SK-N-SH (cell line): ENCODE results near the gene RBL2. TPM values are rescaled to one million over a fixed set of nuclear protein-coding genes. Genes with fewer than 3 reads are reported as not detected.

Experiments used
- CTCF ChIA-PET: fragments of 300-600, 350-600 bp; formaldehyde crosslinking; extraction: SDS; loops from one replicate; lab custom pipeline; 2021; lab: Yijun Ruan, JAX
- POLR2A ChIA-PET: fragments of 350-600 bp; sonication (Branson Sonifier 250); formaldehyde crosslinking; extraction: SDS; loops from one replicate; lab custom pipeline; 2020; ENCODE audit warnings: antibody characterized with exemption, inconsistent platforms; lab: Yijun Ruan, JAX
- DNase-seq: peaks from one replicate; pipeline ENCODE4 v3.0.0; 2012
- H2AFZ ChIP-seq: fragments of 200-600 bp; sonication (generic); 2 replicates; pipeline ENCODE4 v1.8.1; 2016; ENCODE audit warnings: antibody characterized with exemption, mild to moderate bottlenecking, low read depth
- H3F3A ChIP-seq: fragments of 200-600 bp; sonication (generic); replicated peaks from 2 replicates; pipeline ENCODE3; 2016; ENCODE audit warnings: antibody characterized with exemption, mild to moderate bottlenecking; ENCODE audit not compliant: insufficient read depth
- H3K27ac ChIP-seq, 2 experiments: fragments of 200-500 bp in 1 of 2; fragments of 200-600 bp in 1 of 2; sonication (Bioruptor generic) in 1 of 2; sonication (generic), shearing (Covaris generic) in 1 of 2; 2 replicates each; pipeline versions ENCODE4 v1.5.1 to v1.6.1; 2014 to 2016; ENCODE audit warnings: low read depth in 2 of 2, inconsistent platforms in 1 of 2, low read length in 1 of 2, mild to moderate bottlenecking in 1 of 2, mixed read lengths in 1 of 2
- H3K27me3 ChIP-seq: fragments of 200-600 bp; sonication (generic), shearing (Covaris generic); 2 replicates; pipeline ENCODE4 v1.6.1; 2016; ENCODE audit warnings: mixed run types; ENCODE audit not compliant: insufficient read depth
- H3K36me3 ChIP-seq, 2 experiments: fragments of 200-500 bp in 1 of 2; fragments of 200-600 bp in 1 of 2; sonication (Bioruptor generic) in 1 of 2; sonication (generic) in 1 of 2; replicated peaks in 1 of 2; 2 replicates each; pipeline versions ENCODE3 to v1.5.1; 2014 to 2016; ENCODE audit warnings: low read length in 1 of 2, mild to moderate bottlenecking in 1 of 2; ENCODE audit not compliant: insufficient read depth in 2 of 2, control insufficient read depth in 1 of 2
- H3K4me1 ChIP-seq, 2 experiments: fragments of 200-500 bp in 1 of 2; fragments of 200-600 bp in 1 of 2; sonication (Bioruptor generic) in 1 of 2; sonication (generic), shearing (Covaris generic) in 1 of 2; 2 replicates each; pipeline versions ENCODE4 v1.5.1 to v1.6.1; 2014 to 2016; ENCODE audit warnings: low read depth in 1 of 2, low read length in 1 of 2, mixed run types in 1 of 2; ENCODE audit not compliant: insufficient read depth in 2 of 2, control insufficient read depth in 1 of 2
- H3K4me2 ChIP-seq: fragments of 200-600 bp; sonication (generic), shearing (Covaris generic); 2 replicates; pipeline ENCODE4 v1.6.1; 2017; ENCODE audit warnings: mixed run types
- H3K4me3 ChIP-seq, 2 experiments: fragments of 200-500 bp in 1 of 2; fragments of 200-600 bp in 1 of 2; sonication (Bioruptor generic) in 1 of 2; sonication (generic), shearing (Covaris generic) in 1 of 2; 2 replicates each; pipeline versions ENCODE4 v1.5.1 to v1.8.1; 2014 to 2016; ENCODE audit warnings: low read depth in 2 of 2, inconsistent platforms in 1 of 2, low read length in 1 of 2, mild to moderate bottlenecking in 1 of 2, mixed read lengths in 1 of 2, moderate library complexity in 1 of 2
- H3K79me2 ChIP-seq: fragments of 200-600 bp; sonication (generic); 2 replicates; pipeline ENCODE4 v1.8.1; 2017; ENCODE audit warnings: mild to moderate bottlenecking; ENCODE audit not compliant: insufficient read depth
- H3K9ac ChIP-seq: fragments of 200-600 bp; sonication (generic); 2 replicates; pipeline ENCODE4 v1.6.1; 2017; ENCODE audit warnings: mixed run types
- H3K9me2 ChIP-seq: fragments of 200-600 bp; sonication (generic); 2 replicates; pipeline ENCODE4 v1.6.1; 2017; ENCODE audit warnings: mixed run types
- H3K9me3 ChIP-seq: fragments of 200-600 bp; sonication (generic); 2 replicates; pipeline ENCODE4 v1.6.1; 2017; ENCODE audit warnings: mixed run types, mild to moderate bottlenecking, moderate library complexity
- H4K20me1 ChIP-seq: fragments of 200-600 bp; sonication (generic); 2 replicates; pipeline ENCODE4 v1.6.1; 2017; ENCODE audit warnings: mild to moderate bottlenecking, mixed run types; ENCODE audit not compliant: insufficient read depth
- ELF1 ChIP-seq: IDR thresholded peaks from 2 replicates; pipeline ENCODE4 v1.4.0; 2012
- FOSL2 ChIP-seq: IDR thresholded peaks from 2 replicates; pipeline ENCODE4 v1.4.0; 2012; ENCODE audit warnings: low read depth, mild to moderate bottlenecking, moderate library complexity, borderline replicate concordance
- FOXJ3 ChIP-seq: sonication (generic); formaldehyde crosslinking; IDR thresholded peaks from 2 replicates; pipeline ENCODE4 v1.5.1; 2020; ENCODE audit warnings: mild to moderate bottlenecking, missing genetic modification reagents
- FOXM1 ChIP-seq: IDR thresholded peaks from 2 replicates; pipeline ENCODE4 v1.4.0; 2012; ENCODE audit warnings: low read depth, mild to moderate bottlenecking
- GABPA ChIP-seq: IDR thresholded peaks from 2 replicates; pipeline ENCODE4 v1.4.0; 2012; ENCODE audit warnings: low read depth, mild to moderate bottlenecking
- MEF2A ChIP-seq: IDR thresholded peaks from 2 replicates; pipeline ENCODE4 v1.4.0; 2012; ENCODE audit warnings: low read depth, borderline replicate concordance
- MXI1 ChIP-seq: IDR thresholded peaks from 2 replicates; pipeline ENCODE4 v1.6.1; 2012; ENCODE audit warnings: mild to moderate bottlenecking, low read depth, low read length, improper control_type of control experiment
- NRF1 ChIP-seq: IDR thresholded peaks from 2 replicates; pipeline ENCODE4 v1.6.1; 2012; ENCODE audit warnings: low read depth, mild to moderate bottlenecking, low read length
- RCOR1 ChIP-seq: fragments of 150-350 bp; IDR thresholded peaks from 2 replicates; pipeline ENCODE4 v1.6.1; 2017; ENCODE audit warnings: antibody characterized with exemption, low read length
- TAF1 ChIP-seq: IDR thresholded peaks from 2 replicates; pipeline ENCODE4 v1.6.1; 2012; ENCODE audit warnings: low read depth, mild to moderate bottlenecking, low read length, moderate library complexity, borderline replicate concordance
- TCF12 ChIP-seq: IDR thresholded peaks from 2 replicates; pipeline ENCODE4 v1.4.0; 2012
- TEAD4 ChIP-seq: IDR thresholded peaks from 2 replicates; pipeline ENCODE4 v1.4.0; 2012; ENCODE audit warnings: mild to moderate bottlenecking, borderline replicate concordance; ENCODE audit not compliant: insufficient read depth
- USF2 ChIP-seq: fragments of 150-350 bp; IDR thresholded peaks from 2 replicates; pipeline ENCODE4 v1.6.1; 2017; ENCODE audit warnings: antibody characterized with exemption, low read length, low read depth, borderline replicate concordance
- YY1 ChIP-seq: IDR thresholded peaks from 2 replicates; pipeline ENCODE4 v1.4.0; 2012; ENCODE audit warnings: low read depth, mild to moderate bottlenecking
- WGBS: methylation state at CpG from one replicate; pipeline ENCODE4 v1.1.6; 2017; ENCODE audit warnings: low lambda C conversion rate; 5-methylcytosine and 5-hydroxymethylcytosine counted together
- polyA plus RNA-seq, 3 experiments: library from polyadenylated mRNA; depleted of rRNA; stranded (reverse); fragments of >200 nt; gene quantifications; 2 replicates each; pipeline ENCODE4 v1.2.3, GENCODE V29; 2012
- TF ChIP-seq, protein P1 (sequence below): IDR thresholded peaks from 2 replicates; pipeline ENCODE4 v1.4.0; 2012; ENCODE audit warnings: low read depth, borderline replicate concordance
- TF ChIP-seq, protein P2 (sequence below): fragments of 200-600 bp; sonication (generic); IDR thresholded peaks from 2 replicates; pipeline ENCODE4 v1.6.1; 2017; ENCODE audit warnings: antibody characterized with exemption, mild to moderate bottlenecking, moderate library complexity
- TF ChIP-seq, protein P3 (sequence below): IDR thresholded peaks from 2 replicates; pipeline ENCODE4; 2012
- TF ChIP-seq, protein P4 (sequence below): IDR thresholded peaks from 2 replicates; pipeline ENCODE4 v1.6.1; 2012; ENCODE audit warnings: mild to moderate bottlenecking, low read depth, low read length, moderate library complexity

RBL2 gene
- polyA plus RNA-seq, 1 of the 3 experiments (the other 2 are of a cell fraction) = 28.0 TPM

GRCh38 chr16:53534206-53534605, 99.9 kb downstream of the RBL2 start:
- no peak overlapping the region for H3K27ac ChIP-seq
- no peaks in the 10 kb centered on the region for H3K36me3 ChIP-seq
- H3K9me3 ChIP-seq = no peaks in the 10 kb centered on the region
- 81% methylated on average over 2 of the region's 2 CpGs for WGBS
- no peak for DNase-seq
- peaks cover 0 to 11% of the 10 kb centered on the region in 2 experiments; a peak in 1 of 4 replicates for H3K4me1 ChIP-seq
- H2AFZ ChIP-seq = no peak overlapping the region
- no peak overlapping the region for H3K4me3 ChIP-seq
- no peak overlapping the region for H3K4me2 ChIP-seq
- no peaks in the 10 kb centered on the region for H3F3A ChIP-seq
- H4K20me1 ChIP-seq = no peaks in the 10 kb centered on the region
- TF ChIP-seq, protein P1, sequence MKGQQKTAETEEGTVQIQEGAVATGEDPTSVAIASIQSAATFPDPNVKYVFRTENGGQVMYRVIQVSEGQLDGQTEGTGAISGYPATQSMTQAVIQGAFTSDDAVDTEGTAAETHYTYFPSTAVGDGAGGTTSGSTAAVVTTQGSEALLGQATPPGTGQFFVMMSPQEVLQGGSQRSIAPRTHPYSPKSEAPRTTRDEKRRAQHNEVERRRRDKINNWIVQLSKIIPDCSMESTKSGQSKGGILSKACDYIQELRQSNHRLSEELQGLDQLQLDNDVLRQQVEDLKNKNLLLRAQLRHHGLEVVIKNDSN = no peak
- TF ChIP-seq, protein P2, sequence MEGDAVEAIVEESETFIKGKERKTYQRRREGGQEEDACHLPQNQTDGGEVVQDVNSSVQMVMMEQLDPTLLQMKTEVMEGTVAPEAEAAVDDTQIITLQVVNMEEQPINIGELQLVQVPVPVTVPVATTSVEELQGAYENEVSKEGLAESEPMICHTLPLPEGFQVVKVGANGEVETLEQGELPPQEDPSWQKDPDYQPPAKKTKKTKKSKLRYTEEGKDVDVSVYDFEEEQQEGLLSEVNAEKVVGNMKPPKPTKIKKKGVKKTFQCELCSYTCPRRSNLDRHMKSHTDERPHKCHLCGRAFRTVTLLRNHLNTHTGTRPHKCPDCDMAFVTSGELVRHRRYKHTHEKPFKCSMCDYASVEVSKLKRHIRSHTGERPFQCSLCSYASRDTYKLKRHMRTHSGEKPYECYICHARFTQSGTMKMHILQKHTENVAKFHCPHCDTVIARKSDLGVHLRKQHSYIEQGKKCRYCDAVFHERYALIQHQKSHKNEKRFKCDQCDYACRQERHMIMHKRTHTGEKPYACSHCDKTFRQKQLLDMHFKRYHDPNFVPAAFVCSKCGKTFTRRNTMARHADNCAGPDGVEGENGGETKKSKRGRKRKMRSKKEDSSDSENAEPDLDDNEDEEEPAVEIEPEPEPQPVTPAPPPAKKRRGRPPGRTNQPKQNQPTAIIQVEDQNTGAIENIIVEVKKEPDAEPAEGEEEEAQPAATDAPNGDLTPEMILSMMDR = no peak
- TF ChIP-seq TCF12 (no peak), ELF1 (no peak), YY1 (no peak), MXI1 (no peak), FOXJ3 (no peak), NRF1 (no peak), RCOR1 (no peak), FOXM1 (no peak), TAF1 (no peak)
- TF ChIP-seq, protein P3, sequence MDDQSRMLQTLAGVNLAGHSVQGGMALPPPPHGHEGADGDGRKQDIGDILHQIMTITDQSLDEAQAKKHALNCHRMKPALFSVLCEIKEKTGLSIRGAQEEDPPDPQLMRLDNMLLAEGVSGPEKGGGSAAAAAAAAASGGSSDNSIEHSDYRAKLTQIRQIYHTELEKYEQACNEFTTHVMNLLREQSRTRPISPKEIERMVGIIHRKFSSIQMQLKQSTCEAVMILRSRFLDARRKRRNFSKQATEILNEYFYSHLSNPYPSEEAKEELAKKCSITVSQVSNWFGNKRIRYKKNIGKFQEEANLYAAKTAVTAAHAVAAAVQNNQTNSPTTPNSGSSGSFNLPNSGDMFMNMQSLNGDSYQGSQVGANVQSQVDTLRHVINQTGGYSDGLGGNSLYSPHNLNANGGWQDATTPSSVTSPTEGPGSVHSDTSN = no peak
- TF ChIP-seq, all 33 proteins: peak for 0
- Histone ChIP-seq H3K27me3 (no peaks in the 10 kb centered on the region), H3K9me2 (no peaks in the 10 kb centered on the region), H3K79me2 (no peaks in the 10 kb centered on the region), H3K9ac (no peak overlapping the region)
- ChIA-PET POLR2A (no interaction called here), CTCF (interaction anchor here (0.9 to 5.4 kb wide), 2 partner anchors 16 to 21 kb away, joined by 3 to 26 read pairs; no protein-coding TSS in a partner anchor)

DNA sequence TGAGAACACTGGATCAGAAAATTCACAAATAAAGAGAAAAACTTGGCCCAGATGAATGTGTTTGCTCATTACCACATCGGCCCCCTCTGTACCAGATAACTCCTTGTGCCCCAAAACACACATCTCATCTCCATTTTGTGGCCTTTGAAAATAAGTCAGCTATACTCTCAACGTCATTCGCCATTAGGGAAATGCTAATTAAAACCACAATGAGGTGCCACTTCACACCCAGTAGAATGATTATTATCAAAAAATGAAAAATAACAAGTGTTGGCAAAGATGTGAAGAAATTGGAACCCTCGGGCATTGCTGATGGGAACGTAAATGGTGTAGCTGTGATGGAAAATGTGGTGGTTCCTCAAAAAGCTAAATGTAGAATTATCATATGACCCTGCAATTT, 103.4 kb downstream of the RBL2 start:
- WGBS = 64% methylated on average over 5 of the region's 5 CpGs
- no peak overlapping the region for H3K9ac ChIP-seq
- no peak overlapping the region for H3K4me3 ChIP-seq
- ChIA-PET POLR2A (interaction anchor here (0.6 kb wide), 1 partner anchor 532 kb away, joined by 3 read pairs; no protein-coding TSS in a partner anchor), CTCF (interaction anchor here (2.9 kb wide), 1 partner anchor 12 kb away, joined by 16 read pairs; no protein-coding TSS in a partner anchor)
- no peak overlapping the region for H2AFZ ChIP-seq
- no peaks in the 10 kb centered on the region for H3K79me2 ChIP-seq
- DNase-seq = no peak
- H3K9me2 ChIP-seq = no peaks in the 10 kb centered on the region
- no peaks in the 10 kb centered on the region for H4K20me1 ChIP-seq
- H3K27ac ChIP-seq = no peak overlapping the region
- H3K9me3 ChIP-seq = no peaks in the 10 kb centered on the region
- no peak overlapping the region for H3K4me2 ChIP-seq
- TF ChIP-seq FOXM1 (no peak), MEF2A (no peak), MXI1 (no peak), USF2 (no peak), TCF12 (no peak), TEAD4 (no peak), GABPA (no peak), FOXJ3 (no peak), FOSL2 (no peak)
- TF ChIP-seq, protein P4, sequence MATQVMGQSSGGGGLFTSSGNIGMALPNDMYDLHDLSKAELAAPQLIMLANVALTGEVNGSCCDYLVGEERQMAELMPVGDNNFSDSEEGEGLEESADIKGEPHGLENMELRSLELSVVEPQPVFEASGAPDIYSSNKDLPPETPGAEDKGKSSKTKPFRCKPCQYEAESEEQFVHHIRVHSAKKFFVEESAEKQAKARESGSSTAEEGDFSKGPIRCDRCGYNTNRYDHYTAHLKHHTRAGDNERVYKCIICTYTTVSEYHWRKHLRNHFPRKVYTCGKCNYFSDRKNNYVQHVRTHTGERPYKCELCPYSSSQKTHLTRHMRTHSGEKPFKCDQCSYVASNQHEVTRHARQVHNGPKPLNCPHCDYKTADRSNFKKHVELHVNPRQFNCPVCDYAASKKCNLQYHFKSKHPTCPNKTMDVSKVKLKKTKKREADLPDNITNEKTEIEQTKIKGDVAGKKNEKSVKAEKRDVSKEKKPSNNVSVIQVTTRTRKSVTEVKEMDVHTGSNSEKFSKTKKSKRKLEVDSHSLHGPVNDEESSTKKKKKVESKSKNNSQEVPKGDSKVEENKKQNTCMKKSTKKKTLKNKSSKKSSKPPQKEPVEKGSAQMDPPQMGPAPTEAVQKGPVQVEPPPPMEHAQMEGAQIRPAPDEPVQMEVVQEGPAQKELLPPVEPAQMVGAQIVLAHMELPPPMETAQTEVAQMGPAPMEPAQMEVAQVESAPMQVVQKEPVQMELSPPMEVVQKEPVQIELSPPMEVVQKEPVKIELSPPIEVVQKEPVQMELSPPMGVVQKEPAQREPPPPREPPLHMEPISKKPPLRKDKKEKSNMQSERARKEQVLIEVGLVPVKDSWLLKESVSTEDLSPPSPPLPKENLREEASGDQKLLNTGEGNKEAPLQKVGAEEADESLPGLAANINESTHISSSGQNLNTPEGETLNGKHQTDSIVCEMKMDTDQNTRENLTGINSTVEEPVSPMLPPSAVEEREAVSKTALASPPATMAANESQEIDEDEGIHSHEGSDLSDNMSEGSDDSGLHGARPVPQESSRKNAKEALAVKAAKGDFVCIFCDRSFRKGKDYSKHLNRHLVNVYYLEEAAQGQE = no peak
- TF ChIP-seq, protein P2 = no peak
- H3K4me1 ChIP-seq = no peaks in the 10 kb centered on the region; a peak in 1 of 4 replicates
- H3F3A ChIP-seq = no peaks in the 10 kb centered on the region
- H3K36me3 ChIP-seq = no peaks in the 10 kb centered on the region
- H3K27me3 ChIP-seq = no peaks in the 10 kb centered on the region
